ENCODE results near the gene EHD4.

DNA sequence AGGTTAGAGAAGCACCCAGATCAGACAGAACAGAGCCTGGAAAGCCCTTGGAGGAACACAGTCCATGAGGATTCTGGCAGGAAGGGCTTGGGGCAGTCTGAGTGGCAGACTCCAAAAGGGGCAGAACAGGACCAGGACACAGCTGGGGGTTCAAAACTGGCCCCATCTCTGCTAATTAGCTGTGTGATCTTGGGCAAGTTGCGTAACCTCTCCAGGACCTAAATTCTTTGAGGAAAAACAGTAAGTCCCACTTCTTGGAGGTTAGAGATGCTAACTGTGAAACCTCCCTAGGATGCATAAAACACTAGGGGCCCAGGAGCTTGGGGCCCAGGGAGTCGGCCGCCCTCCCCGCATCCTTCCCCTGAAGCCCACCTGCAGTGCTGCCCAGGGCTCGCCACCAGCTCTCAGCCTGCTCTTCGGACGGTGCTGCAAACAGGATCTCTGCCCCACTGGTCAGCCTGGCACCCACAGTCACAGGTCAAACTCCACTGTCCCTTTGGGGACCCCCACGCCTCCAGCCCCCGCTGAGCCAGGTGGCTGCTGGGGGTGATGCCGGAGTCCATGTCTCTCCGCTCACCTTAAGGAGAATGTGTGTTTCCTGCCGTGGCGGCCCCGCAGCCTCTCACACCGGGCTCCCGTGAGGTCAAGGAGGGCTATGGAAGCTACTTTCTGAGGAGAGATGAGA is 121.7 kb downstream of the EHD4 start:
- TF ChIP-seq CTCF (IDR thresholded peaks at IDR 0.05): no peak
- TF ChIP-seq EP300 (IDR thresholded peaks at IDR 0.05): no peak

All from gastroesophageal sphincter (tissue), 3 donors.